HEK293T (cell line): ENCODE results near the gene ALK.

ENCODE experiments used
- FOXA1 ChIP-seq: fragments of 450-650 bp; IDR thresholded peaks from 2 replicates; pipeline ENCODE4 v1.6.1; 2016; ENCODE audit warnings: mild to moderate bottlenecking
- TARDBP ChIP-seq: fragments of 450-650 bp; IDR thresholded peaks from 2 replicates; pipeline ENCODE4 v1.6.1; 2016

DNA sequence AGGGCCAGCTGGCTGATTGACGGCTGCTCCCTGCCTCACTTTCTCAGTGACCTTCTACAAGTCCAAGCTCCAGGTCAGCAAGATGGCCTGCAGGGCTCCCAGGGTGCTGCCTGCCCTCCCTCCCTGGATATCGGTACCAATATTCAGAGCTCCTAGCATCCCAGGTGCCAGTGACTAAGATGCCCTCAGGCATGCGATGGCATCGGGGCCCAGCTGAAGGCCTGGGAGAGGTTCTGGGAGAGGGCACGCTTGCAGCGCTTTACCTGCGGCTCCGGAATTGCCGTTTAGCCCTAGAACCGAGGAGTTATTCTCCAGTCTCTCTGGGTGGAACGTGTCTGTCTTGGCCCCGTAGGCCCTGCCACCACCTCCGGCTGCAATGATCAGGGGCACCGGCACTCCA lies 689.3 kb downstream of the ALK start:
- TF ChIP-seq FOXA1 (no peak), TARDBP (no peak)
